H9 (cell line): ENCODE data around the gene NRP2. TPM values are rescaled to one million over a fixed set of nuclear protein-coding genes. Genes with fewer than 3 reads are reported as not detected.

ENCODE experiments used
- DNase-seq: peaks from one replicate; pipeline ENCODE4 v3.0.0-alpha.2; 2017
- H2AFZ ChIP-seq: one replicate; pipeline ENCODE4 v1.6.1; 2013; ENCODE audit warnings: mild to moderate bottlenecking, low read length, control low read depth, moderate library complexity
- H2AK5ac ChIP-seq: 2 replicates; pipeline ENCODE4 v1.6.1; 2013; ENCODE audit warnings: low read length, control low read depth, mixed read lengths; ENCODE audit not compliant: insufficient read length
- H2BK120ac ChIP-seq: one replicate; pipeline ENCODE4 v1.6.1; 2013; ENCODE audit warnings: low read depth, mild to moderate bottlenecking, low read length, control low read depth, inconsistent platforms; ENCODE audit not compliant: poor library complexity, severe bottlenecking
- H2BK12ac ChIP-seq: 2 replicates; pipeline ENCODE4 v1.6.1; 2013; ENCODE audit warnings: low read length, control low read depth, mixed read lengths, low read depth; ENCODE audit not compliant: insufficient read length
- H2BK15ac ChIP-seq: 2 replicates; pipeline ENCODE4 v1.6.1; 2013; ENCODE audit warnings: low read depth, low read length, control low read depth
- H2BK20ac ChIP-seq: one replicate; pipeline ENCODE4 v1.6.1; 2013; ENCODE audit warnings: low read depth, mild to moderate bottlenecking, low read length, control low read depth, inconsistent platforms; ENCODE audit not compliant: poor library complexity, severe bottlenecking
- H2BK5ac ChIP-seq: 2 replicates; pipeline ENCODE4 v1.6.1; 2013; ENCODE audit warnings: low read length, control low read depth, mixed read lengths; ENCODE audit not compliant: insufficient read length
- H3K14ac ChIP-seq: 2 replicates; pipeline ENCODE4 v1.6.1; 2013; ENCODE audit warnings: low read length, control low read depth; ENCODE audit not compliant: insufficient read depth
- H3K18ac ChIP-seq: 2 replicates; pipeline ENCODE4 v1.6.1; 2013; ENCODE audit warnings: low read depth, mild to moderate bottlenecking, mixed read lengths, low read length, control low read depth; ENCODE audit not compliant: insufficient read length
- H3K23ac ChIP-seq: 2 replicates; pipeline ENCODE4 v1.6.1; 2013; ENCODE audit warnings: low read length, control low read depth, mixed read lengths, low read depth; ENCODE audit not compliant: insufficient read length
- H3K23me2 ChIP-seq: 2 replicates; pipeline ENCODE4 v1.6.1; 2013; ENCODE audit warnings: low read depth, mild to moderate bottlenecking, mixed read lengths, low read length, control low read depth; ENCODE audit not compliant: insufficient read length, poor library complexity, severe bottlenecking
- H3K27ac ChIP-seq: 2 replicates; pipeline ENCODE4 v1.5.1; 2013; ENCODE audit warnings: low read length, control low read depth, mixed read lengths, low read depth; ENCODE audit not compliant: insufficient read length
- H3K27me3 ChIP-seq: 2 replicates; pipeline ENCODE4 v1.6.1; 2013; ENCODE audit warnings: low read length, control low read depth, inconsistent platforms; ENCODE audit not compliant: insufficient read depth
- H3K4ac ChIP-seq: 2 replicates; pipeline ENCODE4 v1.6.1; 2013; ENCODE audit warnings: low read depth, mild to moderate bottlenecking, control low read depth, inconsistent platforms, low read length, moderate library complexity
- H3K4me1 ChIP-seq: 2 replicates; pipeline ENCODE4 v1.6.1; 2013; ENCODE audit warnings: low read length, control low read depth, inconsistent platforms; ENCODE audit not compliant: insufficient read depth
- H3K4me2 ChIP-seq: 2 replicates; pipeline ENCODE4 v1.6.1; 2013; ENCODE audit warnings: low read length, control low read depth, mixed read lengths; ENCODE audit not compliant: insufficient read length, insufficient read depth
- H3K56ac ChIP-seq: 2 replicates; pipeline ENCODE4 v1.6.1; 2013; ENCODE audit warnings: low read depth, mild to moderate bottlenecking, mixed read lengths, low read length, control low read depth; ENCODE audit not compliant: insufficient read length
- H3K79me1 ChIP-seq: 2 replicates; pipeline ENCODE4 v1.6.1; 2013; ENCODE audit warnings: low read depth, mild to moderate bottlenecking, moderate library complexity, low read length, control low read depth, inconsistent platforms; ENCODE audit not compliant: insufficient read depth, poor library complexity, severe bottlenecking
- H3K79me2 ChIP-seq: 2 replicates; pipeline ENCODE4 v1.6.1; 2013; ENCODE audit warnings: low read length, control low read depth, inconsistent platforms; ENCODE audit not compliant: insufficient read depth
- H3K9ac ChIP-seq: 2 replicates; pipeline ENCODE4 v1.6.1; 2013; ENCODE audit warnings: low read length, control low read depth, mixed read lengths; ENCODE audit not compliant: insufficient read length; ENCODE audit errors: extremely low read depth
- H3K9me3 ChIP-seq: one replicate; pipeline ENCODE4 v1.6.1; 2013; ENCODE audit warnings: low read depth, low read length, inconsistent platforms; ENCODE audit not compliant: control insufficient read depth
- H3T11ph ChIP-seq: one replicate; pipeline ENCODE4 v1.6.1; 2013; ENCODE audit warnings: mild to moderate bottlenecking, low read length, control low read depth, inconsistent platforms
- H4K20me1 ChIP-seq: one replicate; pipeline ENCODE4 v1.6.1; 2013; ENCODE audit not compliant: control insufficient read depth, insufficient read length, insufficient read depth
- H4K5ac ChIP-seq: 2 replicates; pipeline ENCODE4 v1.6.1; 2013; ENCODE audit warnings: low read depth, mild to moderate bottlenecking, mixed read lengths, low read length, control low read depth; ENCODE audit not compliant: insufficient read length
- H4K8ac ChIP-seq: replicated peaks from 2 replicates; pipeline ENCODE4 v1.6.1; 2013; ENCODE audit warnings: low read length, control low read depth, mixed read lengths, low read depth; ENCODE audit not compliant: insufficient read length
- H4K91ac ChIP-seq: 2 replicates; pipeline ENCODE4 v1.6.1; 2013; ENCODE audit warnings: low read depth, mild to moderate bottlenecking, moderate library complexity, mixed read lengths, low read length, control low read depth; ENCODE audit not compliant: insufficient read length
- H3K27ac Mint-ChIP-seq, 3 experiments: 2 replicates in 2 of 3; 3 replicates in 1 of 3; pipeline ENCODE4 v1.8.0; 2020 to 2021; ENCODE audit warnings: mixed read lengths in 3 of 3, mild to moderate bottlenecking in 1 of 3, moderate library complexity in 1 of 3
- H3K27me3 Mint-ChIP-seq: 2 replicates; pipeline ENCODE4 v1.8.0; 2021; ENCODE audit warnings: low read depth, mild to moderate bottlenecking, moderate library complexity, mixed read lengths
- H3K36me3 Mint-ChIP-seq, 3 experiments: 2 replicates in 2 of 3; 3 replicates in 1 of 3; pipeline ENCODE4 v1.8.0; 2020 to 2021; ENCODE audit warnings: low read depth in 3 of 3, mixed read lengths in 3 of 3; ENCODE audit not compliant: insufficient read depth in 1 of 3
- H3K4me1 Mint-ChIP-seq, 2 experiments: 2 replicates each; pipeline ENCODE4 v1.8.0; 2020; ENCODE audit warnings: mixed read lengths in 2 of 2
- H3K4me3 Mint-ChIP-seq, 2 experiments: 2 replicates in 1 of 2; 3 replicates in 1 of 2; pipeline ENCODE4 v1.8.0; 2020 to 2021; ENCODE audit warnings: mild to moderate bottlenecking in 2 of 2, mixed read lengths in 2 of 2, moderate library complexity in 1 of 2
- H3K9me3 Mint-ChIP-seq, 2 experiments: 2 replicates in 1 of 2; 3 replicates in 1 of 2; pipeline ENCODE4 v1.8.0; 2020; ENCODE audit warnings: mild to moderate bottlenecking in 2 of 2, mixed read lengths in 2 of 2, moderate library complexity in 1 of 2
- CTCF ChIP-seq: fragments of 200-600 bp; sonication (generic); conservative IDR thresholded peaks from 3 replicates; pipeline ENCODE4 v1.8.0; 2021; ENCODE audit warnings: antibody characterized with exemption, mild to moderate bottlenecking
- WGBS: extraction: QIAGEN DNeasy Blood & Tissue Kit; methylation state at CpG from one replicate; pipeline ENCODE4 v1.1.7; 2013; ENCODE audit warnings: missing lambda C conversion rate, low lambda C conversion rate, mixed read lengths; ENCODE audit not compliant: insufficient read length; ENCODE audit errors: extremely low coverage; 5-methylcytosine and 5-hydroxymethylcytosine counted together
- total RNA-seq: library from RNA; stranded (reverse); gene quantifications from 2 replicates; pipeline ENCODE4 v1.2.1, GENCODE V29; 2021

NRP2 gene
- total RNA-seq, 1 experiment from 2014 or later, result 19.7 TPM

GRCh38 chr2:205717999-205718398, 35.7 kb downstream of the NRP2 start:
- Histone ChIP-seq H3K4me1 (peaks cover 13% of the 10 kb centered on the region), H4K8ac (no peak overlapping the region), H4K20me1 (peaks cover 3% of the 10 kb centered on the region), H3K14ac (no peak overlapping the region), H3K56ac (no peak overlapping the region), H3K27me3 (no peaks in the 10 kb centered on the region), H2BK5ac (no peak overlapping the region), H2BK12ac (no peak overlapping the region), H2BK120ac (no peak overlapping the region), H2BK15ac (no peak overlapping the region), H3K79me1 (no peaks in the 10 kb centered on the region), H3K18ac (no peak overlapping the region), H4K5ac (no peak overlapping the region), H3K23ac (no peak overlapping the region), H3K4me2 (no peak overlapping the region), H3K9ac (no peak overlapping the region), H3K27ac (no peak overlapping the region), H3K79me2 (no peaks in the 10 kb centered on the region), H3K23me2 (no peaks in the 10 kb centered on the region), H2BK20ac (no peak overlapping the region), H2AFZ (no peak overlapping the region), H4K91ac (no peak overlapping the region), H3K4ac (no peak overlapping the region), H3T11ph (no peak overlapping the region), H2AK5ac (no peak overlapping the region), H3K9me3 (no peaks in the 10 kb centered on the region)
- Mint-ChIP-seq H3K27ac (peak overlapping the region in 1 of 3 experiments; percentile 21; a peak in 4 of 7 replicates), H3K9me3 (no peaks in the 10 kb centered on the region), H3K4me1 (peaks cover 68 to 79% of the 10 kb centered on the region in 2 experiments), H3K27me3 (no peaks in the 10 kb centered on the region; the same call in 1 of the 2 replicates), H3K4me3 (no peak overlapping the region), H3K36me3 (peaks cover 5 to 21% (median 20%) of the 10 kb centered on the region in 3 experiments)
- no CpG with 5 or more reads among the region's 3 CpGs for WGBS
- TF ChIP-seq CTCF, result no peak
- DNase-seq, result no peak
